ENCODE measurements around the gene MPZL3.

GRCh38 chr11:118263112-118263511 lies 10.9 kb upstream of the MPZL3 start:
- no peak for TF ChIP-seq CTCF (IDR thresholded peaks at IDR 0.05; ENCODE audit: insufficient read depth, low read depth, low read length)
- no peak for TF ChIP-seq EZH2 (IDR thresholded peaks at IDR 0.05; ENCODE audit: insufficient read depth, low read length)

Measured in astrocyte (in vitro differentiated cells and primary cell).